ENCODE results near the gene HPSE2.
"Not testable (repeated sequence)": the region's sequence is repeated elsewhere in the genome, so short reads cannot be mapped to it uniquely, and the experiment has no call there.

HPSE2 gene

DNA sequence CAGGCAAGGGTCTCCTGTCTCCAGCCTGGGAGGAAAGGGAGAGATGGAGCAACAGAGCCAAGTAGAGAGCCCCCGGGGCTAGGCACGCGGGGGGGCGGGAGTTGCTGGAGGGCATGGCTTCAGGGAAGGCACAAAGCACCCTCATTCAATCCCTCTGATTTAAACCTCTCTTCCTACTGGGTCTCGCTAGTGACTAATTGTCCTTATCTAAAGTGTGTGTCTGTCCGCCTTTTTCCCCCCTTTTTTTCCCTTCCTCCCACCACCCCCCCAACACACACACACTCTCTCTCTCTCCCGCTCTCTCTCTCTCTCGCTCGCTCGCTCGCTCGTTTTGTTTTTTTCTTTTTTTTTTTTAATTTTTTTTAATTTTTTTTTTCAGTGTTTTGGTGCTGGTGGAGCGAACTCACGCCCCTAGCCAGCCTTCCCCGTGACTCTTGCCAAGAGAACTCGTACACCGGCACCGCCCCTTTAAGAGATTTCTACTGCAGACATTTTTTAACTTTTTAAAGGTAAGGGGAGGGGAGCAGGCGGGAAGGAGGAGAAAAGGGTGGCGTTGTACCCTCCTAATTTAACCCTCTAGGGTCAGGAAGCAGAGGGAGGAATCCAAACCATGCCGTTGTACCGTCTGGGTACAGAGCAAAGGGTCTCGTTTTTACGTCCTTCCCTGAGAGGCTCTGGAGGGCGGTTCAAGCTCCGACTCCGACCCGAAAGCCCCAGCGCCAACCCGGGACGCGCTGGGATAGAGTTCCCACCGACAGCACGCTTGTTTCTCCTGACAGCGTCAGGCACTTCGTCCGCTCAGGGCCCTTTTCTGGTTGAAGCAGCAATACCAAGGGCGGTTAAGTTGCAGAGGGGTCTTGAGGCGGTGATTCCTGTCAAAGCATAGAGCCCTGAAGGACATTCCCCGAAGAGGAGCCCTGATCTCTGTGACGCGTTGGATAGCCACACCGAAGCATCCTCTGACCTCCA is at the start of gene HPSE2:
Gene HPSE2, minus strand, starts transcription at position 195 of the 969 bp plus-strand sequence.
- no peak for DNase-seq (ENCODE audit: low read depth in 1 of 2, low spot score in 1 of 2)

GRCh38 chr10:99280472-99280871 is 44.8 kb upstream of the HPSE2 start:
- no peak for DNase-seq (ENCODE audit: low read depth in 1 of 2, low spot score in 1 of 2)

DNA sequence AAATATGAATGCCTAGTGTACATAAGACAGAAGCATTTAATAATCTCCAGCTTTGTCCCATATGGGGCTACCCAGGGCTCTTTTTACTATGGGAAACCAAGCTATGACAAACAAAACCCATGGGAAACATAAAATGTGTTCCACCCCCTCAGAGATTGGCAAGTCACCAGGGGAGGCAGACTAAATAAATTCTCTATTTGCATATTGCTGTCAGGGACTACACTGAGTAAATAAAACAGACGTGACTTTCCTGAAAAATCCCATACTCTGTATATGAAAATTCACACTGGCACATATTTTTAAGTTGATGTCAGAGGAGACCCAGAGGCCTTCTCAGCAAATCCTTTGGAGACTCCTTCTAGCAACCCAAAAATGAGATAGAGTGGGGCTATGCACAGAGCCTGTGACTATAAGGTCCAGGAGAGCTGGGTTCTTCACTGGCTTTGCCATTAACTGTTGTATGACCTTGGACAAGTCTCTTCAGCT is 44.0 kb upstream of the HPSE2 start:
- no peak for DNase-seq (ENCODE audit: low read depth in 1 of 2, low spot score in 1 of 2)

DNA sequence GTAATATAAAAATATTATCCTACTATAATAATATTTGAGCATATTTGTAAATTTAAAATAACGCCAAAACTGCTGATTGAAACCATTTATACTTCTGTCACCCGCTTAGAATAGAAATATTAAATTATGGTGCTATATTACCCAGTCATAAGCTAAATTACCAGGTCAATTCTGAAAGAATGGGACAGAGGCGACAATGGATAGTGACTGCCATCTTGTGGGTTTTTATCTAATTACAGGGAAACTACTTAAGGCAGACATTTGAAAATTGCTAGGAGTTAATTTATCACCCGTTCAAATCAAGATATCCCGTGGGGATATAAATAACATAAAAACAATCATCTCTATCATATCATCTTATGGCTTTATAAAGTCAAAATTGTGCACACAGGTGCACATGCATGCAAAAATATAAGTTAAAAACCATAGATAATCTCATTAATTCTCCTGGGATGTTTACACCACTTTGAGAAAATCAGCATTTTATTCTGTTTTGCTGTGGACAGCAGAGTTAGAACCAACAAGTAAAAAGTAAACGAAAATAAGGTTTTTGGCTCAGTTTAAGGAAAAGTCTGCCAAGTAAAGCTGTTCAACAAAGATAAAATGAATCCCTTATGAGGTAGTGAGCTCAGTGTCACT is 41.3 kb upstream of the HPSE2 start:
- DNase-seq (ENCODE audit: low read depth in 1 of 2, low spot score in 1 of 2): no peak

GRCh38 chr10:99266383-99266782 is 30.7 kb upstream of the HPSE2 start:
- no peak for DNase-seq (ENCODE audit: low read depth in 1 of 2, low spot score in 1 of 2)

GRCh38 chr10:99248824-99249223 is 13.2 kb upstream of the HPSE2 start:
- no peak for DNase-seq (ENCODE audit: low read depth in 1 of 2, low spot score in 1 of 2)

- not testable (repeated sequence) for DNase-seq (ENCODE audit: low read depth in 1 of 2, low spot score in 1 of 2)
Observed at GRCh38 chr10:99247893-99248292, 12.2 kb upstream of the HPSE2 start.

DNA sequence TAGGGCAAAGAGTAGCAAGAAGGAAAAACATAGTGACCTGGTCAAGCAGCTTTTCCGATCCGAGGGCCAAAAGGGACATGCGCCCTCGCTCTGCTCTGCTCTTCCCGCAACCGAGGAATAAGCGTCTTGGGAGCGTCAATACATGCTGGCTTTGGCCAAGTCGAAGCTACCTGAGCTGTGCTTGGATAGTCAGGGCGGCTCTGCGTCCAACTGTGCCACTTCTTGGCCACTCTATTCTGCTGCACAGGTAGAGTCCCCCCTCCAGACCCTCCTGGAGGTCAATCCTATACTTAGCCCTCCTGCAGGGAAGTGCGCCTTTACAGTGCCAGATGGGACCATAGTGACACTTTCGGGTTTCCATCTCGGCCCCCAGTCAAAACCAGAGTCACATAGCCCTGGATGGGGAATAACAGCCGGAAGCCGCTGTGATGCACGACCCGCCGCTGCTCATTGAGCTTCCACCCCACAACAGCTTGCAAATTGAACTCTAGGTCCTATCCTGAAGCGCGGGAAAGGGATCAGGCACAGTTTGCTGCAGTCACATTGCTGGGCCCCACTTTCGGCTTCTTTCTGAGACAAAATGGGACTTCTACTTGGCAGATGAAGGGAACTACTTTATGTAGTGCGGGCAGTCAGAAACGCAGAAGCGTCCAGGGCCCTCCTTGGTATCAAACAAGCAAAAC is 1.1 kb upstream of the HPSE2 start:
- DNase-seq (ENCODE audit: low read depth in 1 of 2, low spot score in 1 of 2): no peak

DNA sequence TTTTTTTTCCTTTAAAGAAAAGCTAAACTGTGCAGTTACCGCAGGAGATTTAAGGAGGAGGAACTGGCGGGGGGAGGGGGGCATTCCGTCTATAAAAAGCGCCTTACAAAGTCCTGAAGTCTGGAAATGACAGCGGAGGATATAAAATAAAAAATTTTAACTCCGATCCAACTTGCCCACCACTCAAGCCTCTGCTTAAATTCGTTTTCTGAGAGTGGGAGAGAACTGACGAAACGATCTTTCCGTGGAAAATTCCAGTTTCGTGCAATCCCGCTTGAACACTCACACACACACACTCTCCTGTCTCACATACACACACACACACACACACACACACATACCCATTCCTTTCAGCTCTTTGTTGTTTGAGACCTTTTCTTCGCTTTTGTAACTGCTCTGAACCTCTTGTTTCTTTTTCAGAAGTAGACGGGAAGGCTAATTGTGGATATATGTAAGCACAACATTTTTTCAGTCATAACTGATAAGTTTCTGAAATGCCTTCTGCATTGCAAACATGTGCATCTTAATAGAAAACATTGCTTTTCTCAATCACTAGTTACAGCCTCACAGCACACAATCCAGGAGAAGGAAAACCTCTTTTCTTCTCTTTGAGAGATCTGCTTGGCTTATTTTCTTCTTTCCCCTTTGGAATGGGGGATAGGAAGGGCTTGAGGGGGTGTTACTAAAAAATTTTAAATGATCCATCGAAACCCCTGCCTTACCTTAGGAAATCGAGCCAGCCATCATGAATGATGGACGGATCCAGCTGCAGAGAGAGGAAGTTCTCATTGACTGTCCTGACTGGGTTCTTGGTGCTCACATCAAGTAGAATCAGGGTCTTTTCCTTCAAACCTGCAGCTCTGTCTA is 628 bp downstream of the HPSE2 start:
- no peak for DNase-seq (ENCODE audit: low read depth in 1 of 2, low spot score in 1 of 2)

- no peak for DNase-seq (ENCODE audit: low read depth in 1 of 2, low spot score in 1 of 2)
Observed at GRCh38 chr10:99234041-99234790, 1.4 kb downstream of the HPSE2 start.

GRCh38 chr10:99233689-99234037 is 2.0 kb downstream of the HPSE2 start:
- no peak for DNase-seq (ENCODE audit: low read depth in 1 of 2, low spot score in 1 of 2)

GRCh38 chr10:99233000-99233688 is 2.5 kb downstream of the HPSE2 start:
- no peak for DNase-seq (ENCODE audit: low read depth in 1 of 2, low spot score in 1 of 2)

GRCh38 chr10:99232360-99232999 is 3.2 kb downstream of the HPSE2 start:
- DNase-seq (ENCODE audit: low read depth in 1 of 2, low spot score in 1 of 2): no peak

DNA sequence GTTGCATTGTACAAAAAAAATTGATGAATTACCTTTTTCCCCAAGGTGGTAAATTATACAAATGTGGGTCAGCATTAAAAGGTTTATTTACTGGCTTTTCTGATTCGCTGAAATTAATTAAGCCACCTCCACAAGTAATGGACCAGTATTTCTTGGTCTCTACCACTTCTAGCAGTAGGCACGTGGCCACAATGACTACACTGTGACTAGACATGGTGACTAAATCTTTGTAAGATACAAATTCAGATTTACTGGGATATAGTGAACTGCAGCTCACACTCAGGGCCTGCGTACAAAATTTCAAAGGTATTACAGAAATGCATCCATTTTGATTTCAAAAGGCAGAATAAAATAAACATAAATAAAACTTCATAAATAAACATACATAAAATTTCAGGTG is 10.9 kb downstream of the HPSE2 start:
- no peak for DNase-seq (ENCODE audit: low read depth in 1 of 2, low spot score in 1 of 2)

- DNase-seq (ENCODE audit: low read depth in 1 of 2, low spot score in 1 of 2): no peak
Observed at GRCh38 chr10:99207340-99207739, 28.3 kb downstream of the HPSE2 start.

- DNase-seq (ENCODE audit: low read depth in 1 of 2, low spot score in 1 of 2): no peak
Observed at GRCh38 chr10:99203310-99203709, 32.3 kb downstream of the HPSE2 start.

DNA sequence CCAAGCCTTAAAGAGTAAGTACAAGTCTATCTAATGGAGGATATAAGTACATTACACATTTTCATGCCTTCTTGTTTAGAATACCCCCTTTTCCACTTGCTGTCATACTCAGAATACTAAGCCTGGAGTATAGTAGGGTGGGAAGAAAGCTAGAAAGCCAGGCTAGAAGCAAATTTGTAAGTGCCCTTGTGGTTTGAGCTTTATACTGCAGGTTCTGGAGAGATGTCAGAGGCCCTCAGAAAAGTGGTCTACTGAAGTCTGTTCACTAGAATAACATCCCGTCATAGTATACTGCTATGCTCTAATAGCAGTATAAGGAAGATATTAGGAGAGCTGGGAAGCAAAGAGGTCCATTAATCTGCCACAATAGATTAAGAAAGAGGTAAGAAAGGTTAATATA is 62.7 kb downstream of the HPSE2 start:
- no peak for DNase-seq (ENCODE audit: low read depth in 1 of 2, low spot score in 1 of 2)

DNA sequence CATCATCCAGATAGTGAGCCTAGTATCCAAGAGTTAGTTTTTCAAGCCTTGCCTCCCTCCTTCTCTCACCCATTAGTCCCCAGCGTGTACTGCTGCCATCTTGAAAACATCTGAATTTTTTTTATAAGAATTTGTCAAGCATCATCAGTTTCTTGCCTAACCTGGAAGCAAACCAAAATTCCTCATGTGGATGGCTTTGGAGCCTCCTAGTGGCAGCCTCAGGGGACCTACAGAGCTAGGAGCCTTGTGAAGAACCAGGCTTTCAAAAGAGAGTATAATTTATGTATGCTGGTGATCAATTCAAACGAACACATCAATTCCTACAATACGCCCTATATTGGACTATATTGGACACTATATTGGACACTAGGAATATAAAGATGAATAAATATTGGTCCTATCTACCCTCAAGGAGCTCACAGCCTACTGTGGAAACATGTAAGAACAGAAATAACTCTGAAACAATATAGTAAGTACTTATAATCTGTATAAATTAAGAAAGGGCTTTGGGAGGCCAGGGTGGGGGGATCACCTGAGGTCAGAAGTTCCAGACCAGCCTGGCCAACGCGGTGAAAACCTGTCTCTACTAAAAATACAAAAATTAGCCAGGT is 63.4 kb downstream of the HPSE2 start:
- no peak for DNase-seq (ENCODE audit: low read depth in 1 of 2, low spot score in 1 of 2)

All from activated CD4-positive, alpha-beta T cell treated with anti-CD3 and anti-CD28 coated beads, Interleukin-2, amount 50 U/mL, for 24 hours (primary cell).